NCI-H2171 (cell line): Measurements from ENCODE around the gene CHAMP1.

ENCODE experiments used
- DNase-seq: peaks from one replicate; lab custom pipeline; 2025; lab: John Stamatoyannopoulos, UW

The CHAMP1 gene, protein sequence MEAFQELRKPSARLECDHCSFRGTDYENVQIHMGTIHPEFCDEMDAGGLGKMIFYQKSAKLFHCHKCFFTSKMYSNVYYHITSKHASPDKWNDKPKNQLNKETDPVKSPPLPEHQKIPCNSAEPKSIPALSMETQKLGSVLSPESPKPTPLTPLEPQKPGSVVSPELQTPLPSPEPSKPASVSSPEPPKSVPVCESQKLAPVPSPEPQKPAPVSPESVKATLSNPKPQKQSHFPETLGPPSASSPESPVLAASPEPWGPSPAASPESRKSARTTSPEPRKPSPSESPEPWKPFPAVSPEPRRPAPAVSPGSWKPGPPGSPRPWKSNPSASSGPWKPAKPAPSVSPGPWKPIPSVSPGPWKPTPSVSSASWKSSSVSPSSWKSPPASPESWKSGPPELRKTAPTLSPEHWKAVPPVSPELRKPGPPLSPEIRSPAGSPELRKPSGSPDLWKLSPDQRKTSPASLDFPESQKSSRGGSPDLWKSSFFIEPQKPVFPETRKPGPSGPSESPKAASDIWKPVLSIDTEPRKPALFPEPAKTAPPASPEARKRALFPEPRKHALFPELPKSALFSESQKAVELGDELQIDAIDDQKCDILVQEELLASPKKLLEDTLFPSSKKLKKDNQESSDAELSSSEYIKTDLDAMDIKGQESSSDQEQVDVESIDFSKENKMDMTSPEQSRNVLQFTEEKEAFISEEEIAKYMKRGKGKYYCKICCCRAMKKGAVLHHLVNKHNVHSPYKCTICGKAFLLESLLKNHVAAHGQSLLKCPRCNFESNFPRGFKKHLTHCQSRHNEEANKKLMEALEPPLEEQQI

DNA sequence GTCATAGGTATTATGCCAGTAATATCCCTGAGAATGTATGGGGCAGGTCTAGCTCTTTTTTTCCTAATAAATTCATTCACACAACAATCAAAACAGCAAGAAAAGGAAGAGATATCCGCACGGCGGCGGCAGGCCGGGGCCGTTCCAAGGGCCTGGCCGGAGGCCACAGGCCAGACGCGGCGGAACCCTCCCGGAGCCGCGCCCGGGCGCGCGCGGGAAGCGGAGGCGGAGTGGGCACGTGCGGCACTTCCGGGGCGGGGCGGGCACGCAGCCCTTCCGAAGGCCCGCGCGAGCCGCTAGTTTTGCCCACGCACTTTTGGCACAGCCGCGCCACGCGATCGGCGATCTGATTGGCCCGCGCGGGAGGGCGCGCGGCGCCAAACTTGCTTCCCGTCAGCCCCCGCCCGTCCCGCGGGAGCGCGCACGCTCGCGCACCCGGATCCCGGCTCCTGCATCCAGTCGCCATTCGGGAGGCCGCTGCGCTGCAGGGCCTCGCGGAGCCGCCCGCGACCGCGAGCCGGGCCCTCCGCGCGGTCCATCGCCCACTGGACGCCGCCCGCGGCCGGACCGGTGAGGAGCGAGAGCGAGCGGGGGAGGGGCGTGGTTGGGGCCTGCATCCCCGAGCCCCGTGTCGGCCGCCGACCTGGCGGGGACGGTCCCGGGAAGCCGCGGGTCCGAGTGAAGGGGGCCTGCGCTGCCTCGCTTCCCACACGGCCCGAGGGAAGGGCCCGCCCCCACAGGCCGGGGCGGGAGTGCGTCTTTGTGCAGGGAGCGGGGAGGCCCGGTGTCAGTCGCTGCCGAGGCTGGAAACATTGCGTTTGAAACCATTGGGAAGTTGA lies at the start of gene CHAMP1:
Gene CHAMP1, plus strand, starts transcription at position 430 of the 839 bp plus-strand sequence. CDS start 9,340 bp downstream, outside the sequence.
- peak; percentile 96 for DNase-seq

DNA sequence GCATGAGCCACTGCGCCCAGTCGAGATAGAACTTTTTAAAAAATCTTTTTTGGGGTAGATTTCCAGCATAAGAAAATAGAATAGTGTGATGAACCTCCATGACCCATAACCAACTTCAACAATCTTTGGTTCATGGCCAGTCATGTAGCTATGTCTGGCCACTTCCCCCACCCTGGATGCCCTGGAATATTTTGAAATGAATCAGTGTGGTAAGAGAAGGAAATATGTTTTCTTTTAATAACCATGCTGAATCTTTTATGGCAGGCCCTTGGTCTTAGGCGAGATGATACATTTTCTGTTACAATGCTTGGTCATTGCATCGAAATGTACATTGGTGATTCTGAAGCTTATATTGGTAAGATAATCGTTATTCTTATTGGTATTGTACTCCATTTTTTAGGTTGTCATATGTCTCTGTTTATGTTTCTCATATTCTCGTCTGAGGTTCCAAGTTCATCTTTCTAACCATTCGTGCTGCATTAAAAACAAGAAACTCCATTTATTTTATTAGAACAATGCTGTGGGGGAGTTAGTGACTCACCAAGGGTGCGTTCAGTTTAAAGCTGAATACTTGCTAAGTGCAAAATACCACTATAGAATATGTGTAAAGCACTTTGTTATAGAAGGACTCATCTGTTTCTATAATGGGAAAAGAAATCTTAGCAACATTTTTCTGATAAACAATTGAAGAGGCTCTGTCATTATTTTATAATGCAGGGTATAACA lies 49.3 kb upstream of the CHAMP1 start:
- DNase-seq: no peak

DNA sequence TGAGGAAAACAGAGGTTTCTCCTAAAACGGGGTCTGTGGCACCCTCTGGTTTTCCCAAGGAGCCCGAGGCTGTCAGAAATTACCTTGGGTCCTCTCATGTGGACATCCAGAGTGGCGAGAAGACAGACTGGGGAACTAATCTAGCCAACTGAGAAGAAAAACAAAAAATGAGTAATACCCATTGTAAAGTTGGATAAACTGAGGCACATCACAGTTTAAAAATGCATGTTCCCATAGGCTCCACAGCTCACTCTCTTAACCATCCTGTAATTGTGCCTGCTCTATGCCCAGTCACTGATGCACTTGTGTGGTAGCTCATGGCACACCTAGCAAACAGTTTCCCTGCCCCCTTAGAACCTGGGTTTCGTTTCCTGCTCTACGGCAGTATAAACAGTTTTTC lies 48.1 kb upstream of the CHAMP1 start:
- DNase-seq: no peak

DNA sequence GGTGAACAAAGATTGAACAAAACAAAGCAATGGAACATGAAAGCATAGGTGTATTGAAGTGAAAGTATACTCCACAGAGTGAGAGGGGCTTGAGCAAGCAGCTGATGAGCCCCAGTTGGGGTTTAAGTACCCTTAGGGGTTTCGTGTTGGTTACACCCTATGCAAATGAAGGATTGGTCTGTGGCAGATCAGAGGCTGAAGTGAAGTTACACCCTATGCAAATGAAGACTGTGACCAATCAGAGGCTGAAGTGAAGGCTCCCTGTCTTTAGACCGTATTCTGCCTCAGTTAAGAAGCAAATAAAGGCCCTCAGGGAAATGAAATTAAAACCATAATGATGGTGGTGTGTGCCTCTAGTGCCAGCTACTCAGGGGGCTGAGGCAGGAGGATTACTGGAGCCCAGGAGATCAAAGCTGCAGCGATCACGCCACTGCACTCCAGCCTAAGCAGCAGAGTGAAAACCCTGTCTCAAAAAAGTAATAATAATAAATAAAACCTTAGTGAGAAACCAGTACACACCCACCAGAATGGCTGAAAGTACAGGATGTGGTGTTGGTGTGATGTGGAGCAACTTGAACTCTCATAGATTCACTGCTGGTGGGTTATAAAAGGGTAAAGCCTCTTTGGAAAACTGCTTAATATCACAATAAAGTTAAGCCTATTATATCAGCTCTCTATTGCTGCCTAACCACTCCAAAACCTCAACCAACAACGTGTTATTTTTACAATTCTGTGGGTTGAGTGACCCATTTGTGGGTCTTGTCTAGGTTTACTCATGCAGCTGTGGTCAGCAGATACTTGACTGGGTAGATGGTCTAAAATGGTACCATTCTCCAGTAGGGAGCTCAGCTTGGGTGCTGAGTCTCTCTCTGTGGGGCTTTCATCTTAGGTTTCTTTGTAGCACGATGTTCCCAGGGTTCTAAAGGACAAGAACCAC lies 45.7 kb upstream of the CHAMP1 start:
- DNase-seq: no peak

DNA sequence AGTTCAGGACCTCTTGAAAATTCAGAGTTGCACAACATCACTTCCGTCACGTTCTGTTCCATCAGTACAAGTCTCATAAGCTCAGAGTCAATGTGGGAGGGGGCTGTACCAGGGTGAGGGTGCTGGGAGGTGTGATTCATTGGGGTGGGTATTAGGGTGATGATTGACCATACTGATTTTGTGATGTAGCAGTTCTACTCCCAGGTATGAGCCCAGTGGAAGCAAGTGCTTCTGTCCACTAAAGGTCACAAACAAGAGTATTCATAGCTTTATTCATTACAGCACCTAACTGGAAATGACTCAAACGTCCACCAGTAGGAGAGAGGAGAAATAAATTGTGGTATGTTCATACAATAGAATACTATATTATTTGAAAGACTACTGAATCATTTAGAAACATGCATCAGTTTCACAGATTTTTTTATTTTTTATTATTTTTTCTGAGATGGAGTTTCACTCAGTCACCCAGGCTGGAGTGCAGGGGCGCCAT lies 45.0 kb upstream of the CHAMP1 start:
- no peak for DNase-seq

DNA sequence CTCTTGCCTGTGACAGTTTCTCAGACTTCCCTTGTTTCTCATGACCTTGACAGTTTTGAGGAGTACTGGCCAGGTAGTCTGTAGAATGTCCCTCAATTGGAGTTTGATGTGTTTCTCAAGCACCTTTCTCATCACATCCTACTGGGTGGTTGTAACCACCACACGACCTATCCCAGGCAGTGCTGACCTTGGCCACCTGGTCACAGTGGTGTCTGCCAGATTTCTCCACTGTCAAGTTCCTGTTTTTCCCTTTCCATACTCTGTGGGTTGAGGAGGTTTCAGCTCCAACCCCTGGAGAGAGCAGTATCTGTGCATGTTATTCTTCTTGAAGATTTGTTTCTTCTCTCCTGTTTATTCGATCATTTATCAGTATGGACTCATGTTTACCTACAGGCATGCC lies 41.3 kb upstream of the CHAMP1 start:
- no peak for DNase-seq

DNA sequence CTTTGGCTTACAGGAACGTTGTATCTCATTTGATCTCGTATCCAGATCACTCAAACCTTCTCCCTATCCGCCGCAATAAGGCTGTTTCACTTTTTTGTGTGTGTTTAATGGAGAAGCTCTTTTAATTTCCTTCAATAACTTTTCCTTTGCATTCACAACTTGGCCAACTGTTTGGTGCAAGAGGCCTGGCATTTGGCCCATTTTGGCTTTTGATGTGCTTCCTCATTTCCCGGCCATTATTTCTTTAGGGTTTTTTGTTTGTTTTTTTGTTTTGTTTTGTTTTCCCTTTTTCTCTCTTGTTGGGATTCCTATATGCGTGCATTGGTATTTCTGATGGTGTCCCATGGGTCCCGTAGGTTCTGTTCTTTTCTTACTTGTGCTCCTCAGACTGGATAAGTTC lies 39.0 kb upstream of the CHAMP1 start:
- DNase-seq: no peak

DNA sequence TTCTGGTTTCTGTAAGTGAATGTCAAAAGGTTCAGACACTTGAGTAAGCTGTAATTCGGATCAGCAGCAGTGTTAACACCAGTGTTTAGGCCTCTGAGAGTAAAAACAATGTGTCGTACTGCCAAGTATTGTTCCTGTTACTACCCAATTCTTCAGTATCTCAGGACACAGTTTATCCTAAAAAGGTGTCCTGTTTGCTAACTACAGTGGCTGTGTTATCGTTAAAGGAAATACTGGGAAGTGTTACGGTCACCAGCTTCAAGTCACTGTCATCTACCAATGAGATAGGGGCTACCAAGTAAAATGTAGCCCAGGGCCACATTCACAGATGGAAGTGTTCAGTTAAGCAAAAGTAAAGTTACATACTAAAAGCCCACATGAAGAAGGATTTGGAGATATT lies 35.2 kb upstream of the CHAMP1 start:
- no peak for DNase-seq

DNA sequence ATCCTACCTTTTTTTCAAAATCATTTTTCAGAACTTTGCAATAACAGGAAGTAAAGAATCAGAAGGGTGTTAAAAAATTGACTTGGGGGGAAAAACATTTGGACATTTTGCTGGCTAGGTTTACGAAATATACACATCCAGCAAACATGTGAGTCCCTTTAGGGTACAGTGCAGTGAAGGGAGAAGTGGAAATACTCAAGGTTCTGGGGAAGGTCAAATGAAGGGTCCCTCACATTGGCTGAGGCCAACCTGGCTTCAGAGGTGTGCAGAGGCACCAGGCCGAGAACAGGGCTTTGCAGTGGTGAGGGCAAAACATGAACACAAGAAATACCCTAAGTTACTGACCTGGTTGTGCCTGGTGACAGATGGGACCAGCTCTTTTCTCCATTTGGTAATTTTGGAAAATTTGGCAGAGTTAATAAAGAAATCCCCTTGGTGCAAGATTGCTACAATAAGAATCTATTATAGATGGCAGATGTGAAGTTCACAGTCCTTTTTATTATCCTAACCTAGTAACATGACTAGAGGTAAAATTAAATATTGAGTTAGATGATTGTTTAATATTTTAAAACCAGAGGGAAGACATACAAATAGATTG lies 34.4 kb upstream of the CHAMP1 start:
- DNase-seq: no peak

DNA sequence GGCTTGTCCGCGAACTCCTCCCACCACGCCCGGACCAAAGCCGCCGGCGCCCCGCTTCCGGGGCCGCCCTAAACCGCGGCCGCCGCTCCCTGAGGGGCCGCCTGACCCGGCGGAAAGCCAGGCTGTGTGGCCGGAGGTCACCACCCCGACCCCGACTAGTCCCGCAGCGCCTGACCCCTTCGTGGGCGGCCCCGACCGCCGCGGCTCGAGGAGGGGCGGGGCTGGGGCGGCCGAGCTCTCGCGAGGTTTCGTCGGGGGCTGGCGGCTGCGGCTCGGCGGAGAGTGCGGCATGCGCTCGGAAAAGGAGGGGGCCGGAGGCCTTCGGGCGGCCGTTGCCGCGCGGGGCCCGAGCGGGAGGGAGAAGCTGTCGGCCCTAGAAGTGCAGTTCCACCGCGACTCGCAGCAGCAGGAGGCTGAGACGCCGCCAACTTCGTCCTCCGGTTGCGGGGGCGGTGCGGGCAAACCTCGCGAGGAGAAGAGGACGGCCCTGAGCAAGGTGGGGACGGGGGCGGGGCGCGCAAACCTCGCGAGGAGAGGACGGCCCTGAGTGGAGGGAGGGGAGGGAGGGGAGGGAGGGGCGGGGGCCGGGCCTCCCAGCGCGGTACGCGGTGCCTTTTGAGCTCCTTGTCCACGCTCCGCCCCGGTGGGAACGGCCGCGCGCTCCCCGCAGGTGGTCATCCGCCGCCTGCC lies 32.8 kb upstream of the CHAMP1 start, which contains the start of gene UPF3A:
Gene UPF3A, plus strand, starts transcription at position 251 of the 690 bp plus-strand sequence. Its CDS starts 39 bp downstream, at position 290.
- peak; percentile 89 for DNase-seq

DNA sequence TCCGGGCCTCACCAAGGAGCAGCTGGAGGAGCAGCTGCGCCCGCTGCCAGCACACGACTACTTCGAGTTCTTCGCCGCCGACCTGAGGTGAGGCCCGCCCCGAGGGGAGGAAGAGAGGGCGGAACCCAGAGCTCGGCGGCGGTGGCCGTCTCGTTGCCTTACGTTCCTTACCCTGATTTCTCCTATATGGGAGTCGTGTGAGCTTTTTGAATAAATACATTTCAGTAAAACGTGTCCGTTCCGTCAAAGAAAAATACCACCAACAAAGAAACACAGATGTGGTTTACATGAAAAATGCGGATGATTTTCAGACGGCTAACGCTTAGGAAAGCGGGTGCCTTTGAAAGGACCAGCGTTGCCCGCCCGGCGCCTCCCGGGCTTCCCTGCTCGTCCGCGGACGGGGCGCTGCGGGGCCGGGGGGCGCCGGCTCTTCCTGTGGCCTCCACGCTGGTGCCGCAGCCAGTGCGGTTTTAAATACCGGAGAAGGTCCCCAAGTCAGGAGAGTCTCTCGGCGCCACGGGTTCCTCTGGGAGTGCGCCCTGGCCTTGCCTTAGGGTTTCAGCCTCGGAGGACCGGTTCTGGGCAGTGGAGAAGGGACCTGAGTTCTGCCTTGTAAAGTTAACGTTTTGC lies 32.1 kb upstream of the CHAMP1 start:
- DNase-seq: peak; percentile 89

DNA sequence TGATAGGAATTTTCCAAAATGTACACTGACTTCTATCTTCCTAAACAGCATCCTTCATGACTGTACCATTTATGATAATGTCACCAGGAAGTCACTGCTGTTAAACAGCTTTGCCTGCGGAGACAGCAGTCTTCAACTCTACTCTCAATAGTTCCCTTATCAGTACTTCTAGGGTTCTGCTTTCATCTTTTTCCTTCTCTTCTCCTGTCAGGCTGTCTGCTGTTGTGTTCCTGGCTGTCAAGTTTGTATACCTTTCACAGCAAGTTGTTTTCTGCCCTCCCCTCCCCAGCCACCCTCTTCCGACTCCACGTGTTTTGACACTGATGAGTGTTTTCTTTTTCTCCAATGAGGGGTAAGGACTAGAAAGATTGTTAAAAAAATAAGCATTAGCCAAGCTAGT lies 30.7 kb upstream of the CHAMP1 start:
- DNase-seq: no peak

DNA sequence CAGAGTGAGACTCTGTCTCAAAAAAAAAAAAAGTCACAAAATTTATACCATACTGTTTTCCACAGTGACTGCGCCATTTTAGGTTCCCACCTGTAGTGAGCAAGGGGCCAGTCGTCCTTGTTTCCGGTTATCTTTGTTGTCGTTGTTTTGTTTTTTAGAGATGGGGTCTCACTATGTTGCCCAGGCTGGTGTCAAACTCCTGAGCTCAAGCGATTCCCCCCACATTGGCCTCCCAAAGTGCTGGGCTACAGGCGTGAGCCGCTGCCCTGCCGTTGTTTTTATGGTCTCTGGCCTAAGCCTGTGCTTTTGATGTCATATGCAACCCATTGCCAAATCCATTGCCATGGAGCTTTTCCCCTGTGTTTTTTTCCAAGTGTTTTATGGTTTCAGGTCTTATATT lies 29.6 kb upstream of the CHAMP1 start:
- DNase-seq: no peak

DNA sequence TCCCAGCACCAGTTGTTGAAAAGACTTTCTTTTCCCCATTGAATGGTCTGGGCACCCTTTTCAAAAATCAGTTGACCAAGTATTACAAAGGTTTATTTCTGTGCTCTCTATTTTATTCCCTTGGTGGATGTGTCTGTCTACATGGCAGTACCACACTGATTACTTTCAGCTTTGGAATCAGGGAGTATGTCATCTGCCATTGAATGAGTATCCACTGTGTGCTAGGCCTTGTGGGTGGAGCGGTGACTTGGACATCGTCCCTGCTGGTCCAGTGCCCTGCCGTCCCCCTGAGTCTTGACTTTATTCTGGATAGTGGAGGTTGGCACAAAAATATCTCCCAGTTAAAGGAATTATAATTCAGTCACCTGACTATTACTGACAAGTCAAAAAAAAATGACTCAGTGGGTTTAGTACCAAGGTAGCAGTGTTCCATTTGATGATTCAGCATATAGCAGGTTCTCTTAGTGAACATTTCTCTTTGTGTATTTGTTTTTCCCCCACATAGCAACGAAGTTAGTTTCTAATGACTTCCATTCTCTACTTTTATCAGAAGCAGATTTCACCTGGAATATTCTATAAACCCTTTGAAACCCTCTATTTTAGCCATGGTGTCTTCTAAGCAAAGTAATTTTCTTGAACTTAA lies 29.0 kb upstream of the CHAMP1 start:
- DNase-seq: no peak

DNA sequence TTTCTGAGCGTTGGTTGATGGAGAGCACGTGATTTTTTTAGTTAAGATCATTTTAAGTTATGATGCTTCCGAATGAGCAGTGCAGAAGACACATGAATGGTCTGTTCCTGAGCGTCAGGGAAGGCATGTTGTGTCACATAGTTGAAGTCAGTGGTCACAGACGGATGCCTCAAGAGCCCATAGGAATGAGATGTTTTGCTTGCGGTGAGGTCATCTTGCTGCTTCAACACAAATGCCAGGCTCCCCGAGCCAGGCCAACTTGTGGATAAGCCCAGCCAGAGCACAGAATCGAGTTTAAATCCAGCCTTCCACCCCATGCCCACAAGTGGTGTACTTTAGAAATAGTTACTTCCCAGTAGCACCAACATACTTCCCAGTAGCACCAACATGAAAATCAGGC lies 27.5 kb upstream of the CHAMP1 start:
- DNase-seq: no peak

DNA sequence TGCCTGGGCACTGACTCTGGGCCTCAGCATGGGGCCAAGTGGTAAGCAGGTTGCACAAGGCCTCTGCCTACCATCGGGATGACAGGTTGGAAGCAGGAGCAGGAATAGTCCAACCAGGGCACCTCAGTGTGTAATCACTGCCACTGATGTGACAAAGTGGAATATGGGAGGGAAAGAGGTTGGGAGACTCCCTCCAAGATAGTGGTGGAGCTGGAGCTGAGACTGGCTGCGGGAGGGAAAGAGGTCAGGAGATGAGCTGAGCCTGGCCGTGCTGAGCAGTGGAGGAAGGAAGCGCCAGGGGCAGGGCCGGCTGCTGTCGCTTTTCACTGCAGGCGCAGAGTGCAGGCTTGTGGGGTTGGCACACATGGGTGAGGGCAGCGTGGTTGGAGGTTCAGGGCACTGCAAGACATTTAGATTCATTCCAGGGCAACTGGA lies 26.1 kb upstream of the CHAMP1 start:
- no peak for DNase-seq

DNA sequence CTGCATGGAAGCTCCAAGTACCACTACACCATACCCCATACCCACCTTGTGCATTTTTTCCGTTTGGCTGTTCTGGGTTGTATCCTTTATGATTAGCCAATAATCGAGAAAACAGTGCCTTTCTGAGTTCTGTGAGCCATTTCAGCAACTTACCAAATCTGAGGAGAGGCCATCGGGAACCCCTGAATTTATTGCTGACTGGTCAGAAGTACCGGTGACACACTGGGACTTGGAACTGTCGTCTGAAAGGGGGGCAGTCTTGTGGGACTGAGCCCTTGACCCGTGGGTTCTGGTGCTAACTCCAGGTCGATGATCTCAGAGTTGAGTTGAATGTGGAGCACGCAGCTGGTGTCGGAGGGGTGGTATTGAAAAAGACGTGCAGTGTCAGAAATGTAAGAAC lies 17.9 kb upstream of the CHAMP1 start:
- DNase-seq: no peak

DNA sequence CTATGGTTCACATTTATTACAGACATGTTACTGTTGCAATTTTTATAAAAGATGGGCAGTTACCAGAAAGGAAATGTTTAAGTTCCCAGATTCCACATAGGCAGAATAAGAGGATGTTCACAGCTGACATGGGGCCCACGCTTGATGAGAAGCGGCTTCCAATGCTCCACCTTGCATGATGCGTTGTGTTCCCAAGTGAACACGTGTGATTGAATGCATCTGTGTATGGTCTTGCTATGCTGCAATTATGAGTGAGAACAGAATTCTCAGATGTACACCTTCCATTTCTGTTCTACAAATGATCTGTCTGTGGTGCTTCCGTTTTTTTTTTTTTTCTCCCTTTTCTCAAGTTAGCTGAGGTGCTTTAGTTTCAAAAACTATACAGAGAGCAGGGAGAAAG lies 17.4 kb upstream of the CHAMP1 start:
- DNase-seq: no peak
